H4 (cell line): ENCODE data around the gene EXOC3L4. TPM values are rescaled to one million over a fixed set of nuclear protein-coding genes. Genes with fewer than 3 reads are reported as not detected.

Experiments
- DNase-seq: peaks from one replicate; pipeline ENCODE4 v3.0.0-alpha.2; 2015; ENCODE audit warnings: low spot score
- total RNA-seq: library from RNA; depleted of rRNA; stranded (reverse); fragments of >200 nt; shearing (Covaris generic); gene quantifications from 2 replicates; pipeline ENCODE4 v1.2.3, GENCODE V29; 2014

The EXOC3L4 gene
- total RNA-seq, 1 experiment from 2014 or later, result not detected

DNA sequence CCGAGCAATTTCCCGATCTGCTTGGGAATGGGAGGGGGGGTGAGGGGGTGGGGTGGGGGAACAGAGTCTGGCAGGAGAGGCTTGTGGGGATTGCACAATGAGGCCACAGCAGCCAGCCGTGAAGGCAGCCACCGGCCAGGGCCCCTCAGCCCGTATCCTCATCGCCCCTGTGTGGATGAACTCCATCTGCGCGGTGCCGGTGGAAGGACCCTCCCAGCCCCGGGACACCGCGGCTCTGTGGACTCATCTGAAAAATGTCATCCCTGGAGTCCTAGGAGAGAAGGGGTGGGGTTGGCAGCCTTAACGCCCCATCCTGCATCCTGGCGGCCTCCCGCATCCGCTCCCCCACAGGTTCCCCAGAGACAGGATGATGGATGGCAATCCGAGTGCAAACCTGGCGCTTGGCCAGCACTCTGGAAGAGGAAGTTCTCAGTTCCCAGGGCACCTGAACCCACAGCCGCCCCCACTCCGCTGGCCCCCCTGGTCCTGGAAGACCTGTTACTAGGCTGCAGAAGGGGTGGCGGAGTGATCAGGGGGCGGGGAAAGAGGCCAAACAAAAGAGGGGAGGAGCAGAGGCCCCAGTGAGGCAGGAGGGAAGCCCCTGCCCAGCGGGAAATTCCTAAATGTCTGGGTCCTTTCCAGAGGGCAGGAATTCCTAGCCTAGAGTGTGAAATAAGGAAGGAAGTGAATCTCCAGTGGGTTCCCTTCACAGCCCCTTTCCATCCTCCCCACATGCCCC, 27.5 kb downstream of the EXOC3L4 start:
- DNase-seq, result peak; percentile 86

DNA sequence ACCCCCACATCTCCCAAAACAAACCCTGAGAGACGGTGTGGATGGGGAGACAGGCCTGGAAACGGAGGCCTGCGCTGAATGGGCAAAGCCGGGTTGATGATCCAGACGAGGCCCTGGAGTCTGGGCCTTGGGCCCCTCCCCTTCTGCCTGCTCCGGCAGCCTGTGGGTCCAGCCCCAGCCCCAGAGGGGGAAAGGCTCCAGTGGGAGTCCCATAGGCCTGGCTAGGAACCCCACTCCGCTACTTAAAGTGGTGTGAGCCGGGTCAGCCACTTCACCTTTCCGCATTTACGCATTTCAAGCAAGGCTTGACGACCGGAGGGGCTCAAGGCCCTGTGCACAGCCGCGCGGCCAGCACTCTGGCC, 28.0 kb downstream of the EXOC3L4 start:
- DNase-seq, result no peak

DNA sequence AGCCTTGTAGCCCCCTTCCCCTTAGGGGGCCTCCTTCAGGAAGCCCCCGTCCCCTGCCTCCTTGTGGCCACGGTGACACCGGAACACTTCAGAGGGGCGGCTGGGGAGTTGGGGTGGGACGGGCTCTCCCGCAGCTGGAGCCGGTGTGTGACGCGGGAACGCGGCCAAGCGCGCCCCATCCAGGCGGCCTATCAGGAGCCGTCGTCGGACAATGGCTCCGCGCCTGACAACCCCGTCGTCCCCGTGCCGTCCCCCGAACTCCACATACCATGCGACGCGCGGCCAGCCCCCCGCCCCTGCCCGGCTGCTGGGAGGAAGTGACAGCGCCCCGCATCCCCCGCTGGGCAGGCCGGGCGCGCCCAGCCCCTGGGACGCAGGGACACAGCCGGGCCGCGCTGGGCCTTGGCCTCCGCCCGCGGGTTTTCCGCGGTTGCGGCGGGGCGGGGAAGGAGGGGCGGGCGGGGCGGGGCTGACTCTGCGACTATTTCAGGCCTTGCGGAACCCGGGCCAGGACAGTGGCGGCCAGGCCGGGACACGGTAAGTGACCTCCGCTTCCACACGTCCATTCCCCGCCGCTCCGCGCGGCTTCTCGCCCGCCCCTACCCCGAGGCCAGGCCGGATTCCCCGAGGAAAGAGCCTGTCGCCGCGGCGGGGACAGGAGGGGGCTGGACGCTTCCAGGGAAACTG, 28.6 kb downstream of the EXOC3L4 start, which contains the start of gene TNFAIP2:
Gene TNFAIP2, plus strand, starts transcription at position 515 of the 687 bp plus-strand sequence. CDS start 2,997 bp downstream, outside the sequence.
- DNase-seq, result no peak

GRCh38 chr14:103123634-103124500, 29.3 kb downstream of the EXOC3L4 start:
- DNase-seq, result no peak

- DNase-seq, result no peak
These were observed 30.0 kb downstream of the EXOC3L4 start for GRCh38 chr14:103124501-103125001.

DNA sequence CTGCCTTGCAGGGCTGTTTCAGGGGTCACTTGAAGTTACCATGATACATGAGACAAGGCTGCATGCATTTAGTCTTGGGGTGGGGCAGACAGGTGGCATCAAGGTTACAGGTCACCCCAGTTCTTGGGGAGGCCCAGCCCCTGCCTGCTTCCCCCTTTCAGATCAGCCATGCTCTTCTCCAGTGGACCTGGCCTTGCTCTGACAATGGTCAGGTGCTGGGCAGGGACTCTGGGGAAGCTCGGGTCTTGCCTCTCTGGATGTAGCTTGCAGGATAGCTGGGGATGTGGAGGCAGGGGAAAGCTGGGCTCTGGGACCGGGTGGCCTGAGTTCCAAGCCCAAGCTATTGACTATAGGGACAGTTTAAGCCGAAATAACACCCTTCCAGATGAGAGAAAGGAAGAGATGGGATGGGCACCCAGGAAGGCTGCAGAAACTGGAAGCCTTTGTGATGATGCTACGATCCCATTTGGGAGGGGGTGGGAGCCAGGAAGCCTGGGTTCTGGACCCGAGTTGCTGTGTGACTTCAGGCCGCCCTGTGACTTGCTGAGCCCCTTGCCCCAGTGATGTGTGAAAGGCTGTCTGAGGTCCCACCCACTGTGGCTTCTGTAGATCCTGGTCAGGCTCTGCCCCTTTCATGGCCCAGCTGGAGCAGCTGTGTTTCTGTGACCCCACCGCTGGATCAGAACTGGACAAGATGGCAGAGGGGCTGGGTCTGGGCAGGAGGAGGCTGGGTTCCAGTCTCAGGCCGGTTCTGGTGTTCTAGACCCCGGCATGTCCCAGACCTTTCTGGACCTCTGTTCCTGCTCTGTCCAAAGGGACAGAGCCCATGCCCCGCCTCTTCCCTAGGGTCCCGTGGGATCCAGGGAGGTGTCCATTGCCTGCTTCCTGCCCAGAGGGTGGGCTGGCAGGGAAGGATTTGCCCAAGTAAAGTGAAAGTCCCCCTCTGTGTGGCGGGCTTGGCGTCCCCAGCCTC, 30.9 kb downstream of the EXOC3L4 start:
- DNase-seq, result no peak

GRCh38 chr14:103126088-103126872, 31.8 kb downstream of the EXOC3L4 start:
- no peak for DNase-seq

DNA sequence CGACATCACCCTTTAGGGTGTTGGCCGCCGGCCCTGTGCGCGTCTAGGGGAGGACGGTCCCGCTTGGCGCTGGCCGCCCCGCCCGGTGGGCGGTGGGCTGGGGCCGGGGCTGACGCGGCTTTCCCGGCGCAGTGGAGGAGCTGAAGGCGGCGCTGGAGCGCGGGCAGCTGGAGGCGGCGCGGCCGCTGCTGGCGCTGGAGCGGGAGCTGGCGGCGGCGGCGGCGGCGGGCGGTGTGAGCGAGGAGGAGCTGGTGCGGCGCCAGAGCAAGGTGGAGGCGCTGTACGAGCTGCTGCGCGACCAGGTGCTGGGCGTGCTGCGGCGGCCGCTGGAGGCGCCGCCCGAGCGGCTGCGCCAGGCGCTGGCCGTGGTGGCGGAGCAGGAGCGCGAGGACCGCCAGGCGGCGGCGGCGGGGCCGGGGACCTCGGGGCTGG, 32.4 kb downstream of the EXOC3L4 start:
- DNase-seq, result no peak

- no peak for DNase-seq
These were observed 32.8 kb downstream of the EXOC3L4 start for GRCh38 chr14:103127356-103127755.

- no peak for DNase-seq
These were observed 33.5 kb downstream of the EXOC3L4 start for GRCh38 chr14:103127861-103128598.

DNA sequence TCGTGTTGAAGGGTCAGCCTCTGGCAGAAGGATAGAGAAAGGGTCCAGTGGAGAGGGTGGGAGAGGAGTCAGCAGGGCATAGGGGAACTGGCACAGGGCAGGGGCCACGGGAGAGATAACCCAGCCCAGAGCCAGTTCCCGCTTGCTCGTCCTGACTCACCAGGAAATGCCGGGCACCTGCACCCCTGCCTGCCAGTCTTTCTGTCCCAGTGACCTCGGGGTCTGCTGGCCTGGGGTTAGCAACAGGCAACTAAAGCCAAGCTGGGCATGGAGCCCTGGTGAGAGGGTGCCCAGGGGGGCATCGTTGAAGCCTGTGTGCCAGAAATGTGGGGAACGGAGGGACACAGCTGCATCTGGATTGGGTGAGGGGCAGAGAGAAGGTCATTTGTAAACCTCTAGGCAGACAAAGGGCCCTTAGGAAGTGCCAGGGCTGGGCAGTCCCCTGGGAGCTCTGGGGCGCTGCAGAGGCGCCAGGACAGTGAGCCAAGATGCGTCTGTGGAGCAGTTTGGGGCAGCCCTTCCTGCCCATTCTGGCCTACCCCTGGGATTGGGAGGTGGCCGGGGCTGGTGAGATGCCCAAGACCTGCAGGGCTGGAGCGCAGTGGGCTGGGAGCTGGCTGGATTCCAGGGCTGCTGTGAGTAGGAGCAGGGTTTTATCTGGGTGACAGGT, 34.2 kb downstream of the EXOC3L4 start:
- DNase-seq, result no peak

GRCh38 chr14:103129301-103130016, 34.9 kb downstream of the EXOC3L4 start:
- no peak for DNase-seq

GRCh38 chr14:103130017-103130764, 35.7 kb downstream of the EXOC3L4 start:
- no peak for DNase-seq

DNA sequence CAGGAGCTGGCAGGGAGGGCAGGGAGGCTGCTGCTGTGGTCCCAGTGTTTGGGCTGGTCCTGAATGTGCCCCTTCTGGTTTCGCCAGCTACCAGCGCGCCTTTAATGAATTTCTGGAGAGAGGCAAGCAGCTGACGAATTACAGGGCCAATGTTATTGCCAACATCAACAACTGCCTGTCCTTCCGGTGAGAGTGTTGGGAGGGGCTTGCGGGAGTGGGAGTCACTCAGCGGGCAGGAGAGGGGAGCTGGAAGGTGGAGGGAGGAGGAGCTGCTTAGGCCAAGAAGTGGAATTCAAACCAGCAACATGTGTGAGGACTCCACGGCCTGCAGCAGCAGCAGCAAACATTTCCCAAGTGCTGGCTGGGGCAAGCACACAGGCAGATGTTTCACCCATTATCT, 36.4 kb downstream of the EXOC3L4 start:
- peak; percentile 43 for DNase-seq

- no peak for DNase-seq
These were observed 37.1 kb downstream of the EXOC3L4 start for GRCh38 chr14:103131580-103131979.

DNA sequence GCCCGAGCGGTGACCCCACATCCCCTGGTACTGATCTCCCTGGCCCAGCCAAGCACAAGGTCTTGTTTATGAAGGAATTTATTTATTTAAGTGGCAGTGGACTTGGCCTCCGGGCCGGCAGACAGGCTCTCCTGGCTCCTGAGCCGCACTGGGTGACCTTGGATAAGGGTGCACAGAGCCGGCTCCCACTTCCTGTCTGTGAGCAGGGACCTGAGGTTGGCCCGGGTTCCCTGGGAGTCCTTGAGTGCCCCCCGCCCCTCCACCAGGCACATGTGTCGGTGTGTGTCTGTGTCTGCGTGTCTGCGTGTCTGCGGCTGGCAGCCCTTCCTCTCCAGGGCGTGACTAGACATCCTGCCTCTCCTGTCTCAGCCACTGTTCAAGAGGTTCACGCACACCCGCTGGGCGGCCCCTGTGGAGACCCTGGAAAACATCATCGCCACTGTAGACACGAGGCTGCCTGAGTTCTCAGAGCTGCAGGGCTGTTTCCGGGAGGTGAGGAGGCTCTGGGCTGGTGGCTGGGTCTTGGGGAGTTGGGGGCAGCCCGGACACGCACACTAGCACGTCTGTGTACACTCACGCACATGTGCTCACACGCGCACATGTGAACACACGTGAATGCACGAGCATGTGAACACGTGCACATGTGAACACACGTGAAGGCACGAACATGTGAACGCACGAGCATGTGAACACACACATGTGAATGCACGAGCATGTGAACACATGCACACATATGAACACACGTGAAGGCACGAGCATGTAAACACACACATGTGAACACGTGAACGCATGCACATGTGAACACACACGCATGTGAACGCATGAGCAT, 38.1 kb downstream of the EXOC3L4 start:
- DNase-seq, result no peak
